Activated CD8-positive, alpha-beta memory T cell treated with anti-CD3 and anti-CD28 coated beads, Interleukin-2, amount 50 U/mL, for 24 hours (primary cell): ENCODE data around the gene CSTPP1.

Experiments
- DNase-seq: peaks from one replicate; pipeline ENCODE4 v3.0.0-alpha.2; 2020; ENCODE audit errors: extremely low read depth

CSTPP1 gene, protein sequence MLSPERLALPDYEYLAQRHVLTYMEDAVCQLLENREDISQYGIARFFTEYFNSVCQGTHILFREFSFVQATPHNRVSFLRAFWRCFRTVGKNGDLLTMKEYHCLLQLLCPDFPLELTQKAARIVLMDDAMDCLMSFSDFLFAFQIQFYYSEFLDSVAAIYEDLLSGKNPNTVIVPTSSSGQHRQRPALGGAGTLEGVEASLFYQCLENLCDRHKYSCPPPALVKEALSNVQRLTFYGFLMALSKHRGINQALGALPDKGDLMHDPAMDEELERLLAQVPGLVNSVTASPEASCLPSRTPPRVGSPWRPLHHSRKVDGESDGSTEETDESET

GRCh38 chr11:46936138-46937110, at the start of gene CSTPP1:
TSS of gene CSTPP1 (plus strand) at chr11:46936761. CDS start at chr11:46936806, 45 bp downstream.
- peak; percentile 80 for DNase-seq

DNA sequence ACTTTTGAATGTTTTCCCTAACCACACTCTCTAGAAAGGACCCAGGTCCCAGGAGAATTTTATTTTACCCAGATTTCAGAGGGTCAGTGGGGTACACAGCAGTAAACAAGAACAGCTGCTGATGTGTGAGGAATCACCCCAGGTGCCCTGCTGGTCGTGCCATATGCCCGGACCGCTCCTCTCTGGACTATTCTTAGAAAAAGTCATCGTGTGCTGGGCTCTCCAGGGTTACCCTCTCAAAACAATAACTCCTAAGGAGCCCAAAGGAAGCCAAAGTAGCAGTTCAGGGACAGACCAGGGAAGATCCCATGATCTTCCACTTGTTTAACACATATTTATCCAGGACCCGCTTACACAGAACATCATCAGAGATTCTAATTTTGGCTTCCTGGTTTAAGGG, 47.9 kb upstream of the CSTPP1 start:
- DNase-seq, result no peak

DNA sequence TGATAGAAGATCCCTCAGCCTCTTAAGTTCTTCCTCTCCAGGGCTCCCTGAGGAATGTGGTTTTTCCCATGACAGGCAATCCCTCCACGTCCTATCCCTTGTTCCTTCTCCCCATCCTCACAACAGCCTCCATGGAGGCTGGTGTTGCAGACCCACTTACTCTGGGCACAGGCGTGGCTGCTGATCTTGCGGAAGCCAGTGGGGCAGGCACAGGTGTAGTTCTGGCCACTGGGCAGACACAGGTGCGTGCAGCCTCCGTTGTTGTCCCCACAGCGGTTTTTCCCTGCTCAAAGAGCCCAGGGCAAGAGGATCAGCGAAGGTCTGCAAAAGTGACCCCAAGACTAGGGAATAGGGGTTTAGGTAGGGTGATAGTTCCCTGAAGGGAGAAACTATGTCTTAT, 47.3 kb upstream of the CSTPP1 start:
- DNase-seq, result no peak

GRCh38 chr11:46889689-46890475, 46.7 kb upstream of the CSTPP1 start:
- DNase-seq, result peak; percentile 54

DNA sequence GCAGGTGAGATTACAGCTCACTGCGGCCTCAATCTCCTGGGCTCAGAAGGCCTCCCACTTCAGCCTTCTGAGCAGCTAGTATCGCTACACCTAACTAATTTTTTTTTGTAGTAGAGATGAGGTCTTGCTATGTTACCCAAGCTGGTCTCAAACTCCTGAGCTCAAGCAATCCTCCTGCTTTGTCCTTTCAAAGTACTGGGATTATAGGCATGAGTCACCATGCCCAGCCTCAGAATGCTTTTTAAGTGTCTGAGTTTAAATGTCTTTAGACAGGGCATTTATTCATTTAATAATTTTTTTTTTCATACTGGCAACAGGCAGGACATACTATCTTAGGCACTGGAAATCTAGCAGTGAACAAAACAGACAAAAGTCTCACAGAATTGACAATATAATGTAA, 45.9 kb upstream of the CSTPP1 start:
- no peak for DNase-seq

DNA sequence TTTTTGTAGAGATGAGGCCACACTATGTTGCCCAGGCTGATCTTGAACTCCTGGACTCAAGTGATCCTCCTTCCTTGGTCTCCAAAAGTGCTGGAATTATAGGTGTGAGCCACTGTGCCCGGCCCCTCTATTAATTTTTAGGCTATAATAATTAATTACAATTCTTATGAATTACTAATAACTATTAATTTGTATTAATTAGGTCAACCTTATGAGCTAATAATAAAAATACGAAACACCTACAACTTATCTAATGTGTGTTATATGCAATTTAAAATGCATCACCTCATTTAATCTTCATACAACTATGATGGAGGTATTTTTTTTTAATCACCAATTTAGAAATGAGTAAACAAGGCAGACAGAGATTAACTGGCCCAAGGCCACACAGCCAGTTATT, 44.5 kb upstream of the CSTPP1 start:
- DNase-seq, result no peak

DNA sequence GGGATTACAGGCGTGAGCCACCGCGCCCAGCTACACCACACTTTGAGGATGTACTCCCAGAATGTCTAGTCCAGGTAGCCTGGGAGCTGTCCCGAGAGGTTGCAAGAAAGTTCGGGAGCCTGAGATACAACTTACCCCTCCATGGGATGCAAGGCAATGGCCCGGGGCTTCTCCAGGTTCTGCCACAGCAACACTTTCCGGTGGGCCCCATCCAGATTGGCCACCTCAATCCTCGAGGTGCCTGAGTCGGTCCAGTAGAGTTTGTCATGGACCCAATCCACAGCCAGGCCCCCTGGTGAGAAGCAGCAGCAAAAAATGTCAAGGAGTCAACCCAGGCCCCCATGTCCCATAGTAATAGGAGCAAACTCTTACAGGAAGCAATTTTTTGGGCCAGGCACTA, 43.7 kb upstream of the CSTPP1 start:
- no peak for DNase-seq

DNA sequence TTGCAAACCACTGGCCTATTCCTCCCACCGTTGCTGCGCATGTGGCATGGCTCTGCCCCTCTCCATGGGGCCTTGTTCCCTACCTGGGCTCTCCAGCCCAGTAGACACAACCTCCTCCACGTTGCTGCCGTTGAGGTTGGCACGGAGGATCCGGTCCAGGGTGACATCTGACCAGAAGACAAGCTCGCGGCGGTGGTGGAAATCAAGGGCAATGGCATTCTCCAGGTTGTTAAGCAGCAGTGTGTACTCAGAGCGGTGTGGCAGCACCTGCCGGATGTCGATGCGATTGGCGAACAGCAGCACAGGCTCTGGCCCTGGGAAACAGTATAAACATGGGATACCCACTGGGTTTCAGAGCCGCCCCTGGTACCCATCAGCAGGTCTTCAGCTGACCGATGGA, 42.1 kb upstream of the CSTPP1 start:
- DNase-seq, result no peak

- no peak for DNase-seq
These were observed 41.6 kb upstream of the CSTPP1 start for GRCh38 chr11:46894961-46895360.

- DNase-seq, result no peak
These were observed 40.7 kb upstream of the CSTPP1 start for GRCh38 chr11:46895821-46896220.

DNA sequence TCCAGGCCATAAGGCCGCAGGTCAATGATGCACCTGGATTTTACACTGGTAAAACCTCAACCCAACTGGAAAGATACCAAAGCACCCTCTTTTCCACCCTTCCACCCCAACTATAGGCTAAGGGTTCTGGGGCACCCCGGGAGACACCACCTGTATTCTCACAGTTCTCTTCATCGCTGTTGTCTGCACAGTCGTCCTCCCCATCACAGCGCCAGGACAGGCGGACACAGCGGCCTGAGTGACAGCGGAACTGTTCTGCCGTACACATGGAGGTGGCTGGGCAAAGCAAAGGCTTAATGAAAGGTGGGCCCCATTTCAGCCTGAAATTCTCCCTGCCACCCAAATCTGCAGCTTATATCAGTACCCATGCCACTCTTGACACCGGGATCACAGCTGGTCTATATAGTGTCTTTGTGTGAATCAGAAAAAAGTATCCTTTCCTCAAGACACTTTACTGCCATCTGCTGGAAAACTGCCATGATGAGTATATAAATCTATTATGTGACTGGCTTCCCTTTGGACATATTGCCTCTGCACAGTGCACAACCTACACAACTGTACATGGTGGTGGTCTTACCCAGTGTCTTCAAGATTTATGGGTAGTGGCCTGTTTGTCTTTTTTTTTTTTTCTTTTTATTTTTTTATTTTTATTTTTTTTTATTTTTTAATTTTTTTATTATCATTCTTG, 39.7 kb upstream of the CSTPP1 start:
- no peak for DNase-seq

GRCh38 chr11:46898396-46899095, 38.0 kb upstream of the CSTPP1 start:
- DNase-seq, result no peak

DNA sequence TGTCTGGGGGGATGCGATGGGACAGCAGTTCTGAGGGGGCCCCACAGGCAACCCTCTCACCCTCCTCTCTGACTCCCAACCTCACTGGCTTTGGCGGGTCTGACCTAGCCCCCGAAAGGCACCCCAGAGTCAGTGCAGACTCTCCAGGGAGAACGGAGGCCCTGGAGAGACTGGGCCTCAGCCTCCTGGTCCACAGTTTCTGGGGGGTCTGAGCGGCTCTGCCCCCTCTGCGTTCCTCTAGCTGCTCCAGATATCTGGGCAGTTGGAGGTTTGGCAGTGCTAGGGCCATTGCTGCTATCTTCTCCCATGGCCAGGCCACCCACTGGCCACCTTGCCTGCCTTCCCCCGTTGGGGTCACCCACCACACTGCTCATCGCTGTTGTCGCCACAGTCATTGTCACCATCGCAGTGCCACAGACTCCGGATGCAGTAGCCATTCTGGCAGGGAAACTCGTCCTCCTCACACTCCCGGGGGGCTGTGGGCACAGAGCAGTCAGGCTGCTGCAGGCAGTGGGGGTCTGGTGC, 37.0 kb upstream of the CSTPP1 start:
- DNase-seq, result no peak

DNA sequence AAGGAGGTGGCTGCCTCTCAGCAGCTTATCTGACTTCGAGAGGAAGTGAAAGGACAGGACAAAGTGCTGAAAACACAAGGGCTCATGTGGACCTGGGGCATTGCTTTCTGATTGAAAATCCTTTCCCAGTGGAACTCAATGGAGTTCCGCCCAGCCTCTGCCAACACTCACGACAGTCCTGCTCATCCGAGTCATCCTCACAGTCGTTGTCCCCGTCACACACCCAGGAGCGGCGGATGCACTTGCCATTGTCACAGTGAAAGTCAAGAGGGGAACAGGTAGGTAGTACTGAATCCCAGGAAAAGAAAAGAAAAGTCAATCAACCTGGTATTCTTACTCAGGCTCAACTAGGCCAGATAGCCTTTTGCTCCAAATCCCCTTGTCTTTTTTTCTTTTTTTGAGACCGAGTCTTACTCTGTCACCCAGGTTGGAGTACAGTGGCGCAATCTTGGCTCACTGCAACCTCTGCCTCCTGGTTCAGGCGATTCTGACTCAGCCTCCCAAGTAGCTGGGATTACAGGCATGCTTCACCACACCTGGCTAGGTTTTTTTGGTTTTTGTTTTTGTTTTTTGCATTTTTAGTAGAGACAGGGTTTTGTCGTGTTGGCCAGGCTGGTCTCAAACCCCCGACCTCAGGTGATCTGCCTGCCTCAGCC, 36.3 kb upstream of the CSTPP1 start:
- no peak for DNase-seq

DNA sequence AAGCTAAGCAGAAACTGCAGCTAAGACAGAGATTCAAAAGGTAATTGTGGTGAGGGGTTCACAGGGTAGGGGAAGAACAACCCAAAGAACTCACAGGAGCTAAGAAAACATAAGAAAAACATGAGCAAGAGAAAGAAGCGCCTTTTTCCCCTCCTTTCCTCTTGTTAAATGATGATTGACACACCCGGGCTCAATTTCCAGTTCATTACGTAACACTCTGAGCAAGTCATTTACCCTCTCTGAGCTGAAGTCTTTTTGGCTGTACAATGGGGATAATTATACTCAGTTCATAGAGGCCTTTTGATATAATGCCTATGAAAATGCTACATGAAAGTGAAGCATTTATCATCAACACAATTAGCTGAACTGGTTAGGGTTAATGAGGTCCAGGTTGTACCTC, 35.4 kb upstream of the CSTPP1 start:
- no peak for DNase-seq

DNA sequence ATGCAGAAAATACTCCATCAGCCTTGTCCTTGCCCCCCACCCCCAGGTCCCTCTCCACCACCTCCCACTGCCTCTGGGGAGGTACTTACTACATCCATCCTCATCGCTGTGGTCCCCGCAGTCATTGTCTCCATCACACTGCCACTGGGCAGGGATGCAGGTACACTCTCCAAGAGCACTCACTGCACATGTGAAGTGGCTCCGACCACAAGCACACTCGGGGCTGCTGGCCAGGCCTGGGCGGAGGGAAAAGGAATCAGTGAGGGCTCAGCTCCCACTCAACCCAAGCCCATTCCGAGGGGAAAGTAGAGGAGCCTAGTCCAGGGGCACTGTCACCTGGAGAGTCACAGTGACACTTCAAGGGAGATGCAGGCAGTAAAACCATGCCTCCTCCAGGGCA, 33.9 kb upstream of the CSTPP1 start:
- DNase-seq, result no peak

- DNase-seq, result no peak
These were observed 32.7 kb upstream of the CSTPP1 start for GRCh38 chr11:46903846-46904245.

- DNase-seq, result no peak
These were observed 30.8 kb upstream of the CSTPP1 start for GRCh38 chr11:46905806-46906205.

DNA sequence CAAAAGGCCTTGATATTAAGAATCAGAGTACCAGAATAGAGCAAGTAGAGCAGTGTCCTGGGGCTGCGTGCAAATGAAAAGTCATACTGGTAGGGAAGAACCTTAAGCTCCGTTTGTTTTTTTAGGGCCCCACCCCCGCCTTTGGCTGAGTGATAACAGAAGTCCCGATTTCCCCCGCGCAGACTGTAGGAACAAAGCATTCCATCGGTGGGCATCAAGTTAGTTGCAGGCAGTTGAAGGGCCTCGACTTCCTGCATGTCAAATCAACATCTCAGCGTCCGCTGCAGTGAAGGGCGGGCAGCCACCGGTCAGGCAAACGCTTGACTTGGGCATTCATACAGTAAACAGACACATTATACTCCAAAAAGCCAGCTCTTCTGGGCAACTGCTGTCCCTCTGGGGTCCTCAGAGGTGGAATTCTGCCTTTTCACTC, 29.9 kb upstream of the CSTPP1 start:
- no peak for DNase-seq

- no peak for DNase-seq
These were observed 29.0 kb upstream of the CSTPP1 start for GRCh38 chr11:46907606-46908005.
